ENCODE measurements around the gene PBX1. TPM values are rescaled to one million over a fixed set of nuclear protein-coding genes. Genes with fewer than 3 reads are reported as not detected.

The PBX1 gene
- total and polyA plus RNA-seq, 2 donors (not counting 3 experiments of a cell fraction or from before 2014, with no cell fraction given) = 10.7 to 24.1 TPM

- H4K20me1 ChIP-seq (replicated peaks; ENCODE audit: control insufficient read depth, extremely low read depth, insufficient read depth, low read length) = no peaks in the 10 kb centered on the region
- no peaks in the 10 kb centered on the region for H3K9me3 ChIP-seq (replicated peaks; ENCODE audit: control insufficient read depth, insufficient read depth, low read length)
- no peak overlapping the region for H3K4me3 ChIP-seq (replicated peaks in 1 of 3; ENCODE audit: insufficient read depth in 1 of 3, low read depth in 1 of 3, low read length in 3 of 3)
- no peaks in the 10 kb centered on the region for H3K4me1 ChIP-seq (ENCODE audit: control insufficient read depth, extremely low read depth, insufficient read depth, low read length)
- no peak overlapping the region for H2AFZ ChIP-seq (ENCODE audit: low read depth, low read length)
- no peak overlapping the region for H3K9ac ChIP-seq (replicated peaks; ENCODE audit: extremely low read depth, insufficient read depth, low read length)
- H3K4me2 ChIP-seq (ENCODE audit: insufficient read depth, low read length) = no peak overlapping the region
- no peaks in the 10 kb centered on the region for H3K79me2 ChIP-seq (ENCODE audit: control insufficient read depth, insufficient read depth, low read length)
- H3K27me3 ChIP-seq (ENCODE audit: control insufficient read depth in 2 of 2, insufficient read depth in 2 of 2, low read length in 2 of 2) = no peaks in the 10 kb centered on the region
- FAIRE-seq (no peak), DNase-seq (ENCODE audit: low read depth, low spot score) (no peak)
- no peaks in the 10 kb centered on the region for H3K36me3 ChIP-seq (ENCODE audit: control insufficient read depth in 2 of 2, extremely low read depth in 1 of 2, insufficient read depth in 2 of 2, low read length in 2 of 2)
- intact Hi-C loops (cut with micrococcal nuclease) = no loop called here
- ChIA-PET POLR2A (no interaction called here), CTCF (interaction anchor here (0.8 kb wide), 1 partner anchor 204 kb away, joined by 3 read pairs; the partner anchor contains the start of gene PBX1)
- BruUV-seq (replicated peaks) = no TSS peak
- no peaks in the 10 kb centered on the region for H3K9me1 ChIP-seq (replicated peaks; ENCODE audit: control insufficient read depth, extremely low read depth, insufficient read depth, low read length)
- no peak overlapping the region for H3K27ac ChIP-seq (ENCODE audit: insufficient read depth, low read depth, low read length)
- TF ChIP-seq EZH2 (IDR thresholded peaks at IDR 0.05; ENCODE audit: borderline replicate concordance, low read depth, low read length, severe bottlenecking) = no peak
- no peak for TF ChIP-seq POLR2AphosphoS5 (IDR thresholded peaks at IDR 0.05; ENCODE audit: insufficient read depth, low read depth, low read length)
- TF ChIP-seq POLR2A (IDR thresholded peaks at IDR 0.05; ENCODE audit: low read depth, low read length) = no peak
- no peak for TF ChIP-seq JUN (IDR thresholded peaks at IDR 0.05; ENCODE audit: borderline replicate concordance, insufficient read depth, insufficient read length, low read depth)
- TF ChIP-seq MAX (IDR thresholded peaks at IDR 0.05; ENCODE audit: insufficient read depth, insufficient read length) = no peak
- dilution Hi-C loops (cut with MboI; ENCODE audit: extremely low pct_ligation_motif_present, low sequenced_read_pairs) = no loop called here
Measured at GRCh38 chr1:164763098-164763497, 204.1 kb downstream of the PBX1 start.

GRCh38 chr1:164764333-164764732, 205.3 kb downstream of the PBX1 start:
- POLR2A ChIA-PET = no interaction called here
- Histone ChIP-seq H3K79me2 (ENCODE audit: control insufficient read depth, insufficient read depth, low read length) (no peaks in the 10 kb centered on the region), H3K4me3 (replicated peaks in 1 of 3; ENCODE audit: insufficient read depth in 1 of 3, low read depth in 1 of 3, low read length in 3 of 3) (no peak overlapping the region), H3K27me3 (ENCODE audit: control insufficient read depth in 2 of 2, insufficient read depth in 2 of 2, low read length in 2 of 2) (no peaks in the 10 kb centered on the region), H3K9me1 (replicated peaks; ENCODE audit: control insufficient read depth, extremely low read depth, insufficient read depth, low read length) (no peaks in the 10 kb centered on the region), H4K20me1 (replicated peaks; ENCODE audit: control insufficient read depth, extremely low read depth, insufficient read depth, low read length) (no peaks in the 10 kb centered on the region), H3K9ac (replicated peaks; ENCODE audit: extremely low read depth, insufficient read depth, low read length) (no peak overlapping the region), H3K9me3 (replicated peaks; ENCODE audit: control insufficient read depth, insufficient read depth, low read length) (no peaks in the 10 kb centered on the region), H3K36me3 (ENCODE audit: control insufficient read depth in 2 of 2, extremely low read depth in 1 of 2, insufficient read depth in 2 of 2, low read length in 2 of 2) (no peaks in the 10 kb centered on the region), H3K27ac (ENCODE audit: insufficient read depth, low read depth, low read length) (no peak overlapping the region), H2AFZ (ENCODE audit: low read depth, low read length) (no peak overlapping the region), H3K4me1 (ENCODE audit: control insufficient read depth, extremely low read depth, insufficient read depth, low read length) (no peaks in the 10 kb centered on the region), H3K4me2 (ENCODE audit: insufficient read depth, low read length) (no peak overlapping the region)
- CTCF ChIA-PET = interaction anchor here (1.4 kb wide), 1 partner anchor 24 kb away, joined by 3 read pairs; no protein-coding TSS in a partner anchor
- BruUV-seq (replicated peaks) = no TSS peak
- no peak for DNase-seq (ENCODE audit: low read depth, low spot score)
- dilution Hi-C loops (cut with MboI; ENCODE audit: extremely low pct_ligation_motif_present, low sequenced_read_pairs) (no loop called here), intact Hi-C loops (cut with micrococcal nuclease) (no loop called here)
- TF ChIP-seq EZH2 (IDR thresholded peaks at IDR 0.05; ENCODE audit: borderline replicate concordance, low read depth, low read length, severe bottlenecking) = no peak
- TF ChIP-seq POLR2AphosphoS5 (IDR thresholded peaks at IDR 0.05; ENCODE audit: insufficient read depth, low read depth, low read length) = no peak
- no peak for TF ChIP-seq MYC (IDR thresholded peaks at IDR 0.05; ENCODE audit: low read depth, low read length)
- TF ChIP-seq MAX (IDR thresholded peaks at IDR 0.05; ENCODE audit: insufficient read depth, insufficient read length) = no peak
- no peak for TF ChIP-seq GATA2 (IDR thresholded peaks at IDR 0.05; ENCODE audit: insufficient read depth, insufficient read length, low read depth, low read length)
- TF ChIP-seq POLR2A (IDR thresholded peaks at IDR 0.05; ENCODE audit: low read depth, low read length) = no peak
- no peak for TF ChIP-seq JUN (IDR thresholded peaks at IDR 0.05; ENCODE audit: borderline replicate concordance, insufficient read depth, insufficient read length, low read depth)
- TF ChIP-seq CTCF (IDR thresholded peaks at IDR 0.05; ENCODE audit: extremely low read depth in 1 of 2, insufficient read depth in 1 of 2, low read depth in 1 of 2, low read length in 2 of 2) = no peak
- TF ChIP-seq FOS (IDR thresholded peaks at IDR 0.05; ENCODE audit: borderline replicate concordance, insufficient read depth, low read length) = no peak
- no peak for FAIRE-seq
